Keratinocyte (primary cell): Measurements from ENCODE around the gene FCER2.

ENCODE experiments used
- EZH2 ChIP-seq: IDR thresholded peaks from one replicate; pipeline ENCODE4 v1.6.1; 2012; ENCODE audit warnings: inconsistent platforms, mild to moderate bottlenecking, low read length, moderate library complexity
- TF ChIP-seq, protein P1 (sequence below), 3 experiments: IDR thresholded peaks in 1 of 3; conservative IDR thresholded peaks in 1 of 3; optimal IDR thresholded peaks in 1 of 3; 2 replicates in 2 of 3; 3 replicates in 1 of 3; pipeline versions ENCODE3 to v1.5.1; 2011; ENCODE audit warnings: low read length in 3 of 3, mild to moderate bottlenecking in 3 of 3, moderate library complexity in 2 of 3, control low read depth in 1 of 3, inconsistent platforms in 1 of 3; ENCODE audit not compliant: insufficient read depth in 2 of 3; ENCODE audit errors: extremely low read depth in 1 of 3

DNA sequence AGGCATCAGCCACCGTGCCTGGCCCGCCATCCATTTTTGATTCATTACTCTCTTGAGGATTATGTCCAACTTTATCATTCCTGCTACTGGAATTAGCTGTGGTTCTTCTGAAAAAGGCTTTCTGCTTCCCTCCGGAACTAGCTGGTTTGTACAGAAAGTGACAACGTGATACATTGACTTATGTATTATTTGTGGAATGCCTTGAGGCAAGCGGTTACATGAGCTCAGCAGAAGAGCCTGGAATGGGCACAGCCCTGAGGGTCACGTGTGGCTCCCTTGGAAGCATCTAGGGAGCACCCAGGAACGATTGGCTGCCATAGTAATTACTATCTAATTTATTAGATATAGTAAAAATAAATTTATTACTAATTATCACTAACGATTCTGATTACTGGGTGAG lies 47.5 kb downstream of the FCER2 start:
- TF ChIP-seq, protein P1, sequence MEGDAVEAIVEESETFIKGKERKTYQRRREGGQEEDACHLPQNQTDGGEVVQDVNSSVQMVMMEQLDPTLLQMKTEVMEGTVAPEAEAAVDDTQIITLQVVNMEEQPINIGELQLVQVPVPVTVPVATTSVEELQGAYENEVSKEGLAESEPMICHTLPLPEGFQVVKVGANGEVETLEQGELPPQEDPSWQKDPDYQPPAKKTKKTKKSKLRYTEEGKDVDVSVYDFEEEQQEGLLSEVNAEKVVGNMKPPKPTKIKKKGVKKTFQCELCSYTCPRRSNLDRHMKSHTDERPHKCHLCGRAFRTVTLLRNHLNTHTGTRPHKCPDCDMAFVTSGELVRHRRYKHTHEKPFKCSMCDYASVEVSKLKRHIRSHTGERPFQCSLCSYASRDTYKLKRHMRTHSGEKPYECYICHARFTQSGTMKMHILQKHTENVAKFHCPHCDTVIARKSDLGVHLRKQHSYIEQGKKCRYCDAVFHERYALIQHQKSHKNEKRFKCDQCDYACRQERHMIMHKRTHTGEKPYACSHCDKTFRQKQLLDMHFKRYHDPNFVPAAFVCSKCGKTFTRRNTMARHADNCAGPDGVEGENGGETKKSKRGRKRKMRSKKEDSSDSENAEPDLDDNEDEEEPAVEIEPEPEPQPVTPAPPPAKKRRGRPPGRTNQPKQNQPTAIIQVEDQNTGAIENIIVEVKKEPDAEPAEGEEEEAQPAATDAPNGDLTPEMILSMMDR (optimal IDR thresholded peaks at IDR 0.05 in 1 of 3, IDR thresholded peaks at IDR 0.05 in 1 of 3, conservative IDR thresholded peaks at IDR 0.05 in 1 of 3; ENCODE audit: extremely low read depth in 1 of 3, insufficient read depth in 2 of 3, low read length in 3 of 3), result no peak
- no peak for TF ChIP-seq EZH2
